Measurements from ENCODE around the gene CCDC3. TPM values are rescaled to one million over a fixed set of nuclear protein-coding genes. Genes with fewer than 3 reads are reported as not detected.

Gene CCDC3
- total RNA-seq, 1 donor from 2014 or later = 6.4 TPM

GRCh38 chr10:12854988-12855387, 146.5 kb downstream of the CCDC3 start:
- intact Hi-C loops (cut with DNase I) = no loop called here
- no peak for DNase-seq (ENCODE audit: low spot score)

GRCh38 chr10:12852687-12853086, 148.8 kb downstream of the CCDC3 start:
- DNase-seq (ENCODE audit: low spot score) = no peak
- intact Hi-C loops (cut with DNase I) = no loop called here

DNA sequence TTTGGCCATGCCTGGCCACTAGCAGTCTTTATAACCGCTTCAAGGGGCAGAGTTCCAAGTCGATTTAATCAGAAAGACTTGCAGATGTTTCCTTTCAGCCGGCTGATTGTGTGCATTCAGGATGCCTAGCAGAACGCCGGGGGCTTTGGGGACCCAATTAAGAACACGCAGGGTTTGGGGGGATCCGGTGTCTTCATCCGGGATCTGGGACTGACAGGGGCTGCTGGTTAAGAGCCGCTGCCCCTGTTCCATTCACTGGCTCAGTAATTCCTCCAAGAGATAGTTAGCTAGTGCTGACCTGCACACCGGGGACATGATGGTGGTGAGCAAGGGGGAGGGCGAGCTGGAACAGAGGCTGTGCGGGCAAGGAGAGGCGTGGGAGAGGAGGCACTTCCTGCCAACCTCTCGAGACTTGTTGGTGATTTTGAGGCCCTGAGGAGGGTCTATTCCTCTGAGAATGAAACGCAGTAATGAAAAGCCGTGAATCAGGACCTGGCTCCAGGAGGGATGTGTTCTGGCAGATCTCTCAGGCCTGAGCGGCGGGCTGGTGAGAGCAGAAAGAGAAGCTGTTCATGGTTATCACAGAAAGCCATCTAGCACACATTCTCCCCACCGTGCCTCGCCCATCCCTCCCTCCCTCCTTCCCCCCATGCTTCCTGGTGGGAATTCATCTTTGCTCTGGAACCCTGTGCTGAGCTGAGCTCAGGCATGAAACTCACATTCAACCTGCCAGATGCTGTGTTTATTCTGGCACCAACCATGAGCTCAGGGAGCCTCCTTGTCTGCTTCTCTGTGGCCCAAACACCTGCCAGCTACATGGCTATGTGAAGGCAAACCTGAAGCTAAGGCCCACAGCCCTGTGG, 152.0 kb downstream of the CCDC3 start:
- no peak for DNase-seq (ENCODE audit: low spot score)
- intact Hi-C loops (cut with DNase I) = no loop called here

- intact Hi-C loops (cut with DNase I) = no loop called here
- DNase-seq (ENCODE audit: low spot score) = no peak
Measured at GRCh38 chr10:12848439-12849173, 152.9 kb downstream of the CCDC3 start.

DNA sequence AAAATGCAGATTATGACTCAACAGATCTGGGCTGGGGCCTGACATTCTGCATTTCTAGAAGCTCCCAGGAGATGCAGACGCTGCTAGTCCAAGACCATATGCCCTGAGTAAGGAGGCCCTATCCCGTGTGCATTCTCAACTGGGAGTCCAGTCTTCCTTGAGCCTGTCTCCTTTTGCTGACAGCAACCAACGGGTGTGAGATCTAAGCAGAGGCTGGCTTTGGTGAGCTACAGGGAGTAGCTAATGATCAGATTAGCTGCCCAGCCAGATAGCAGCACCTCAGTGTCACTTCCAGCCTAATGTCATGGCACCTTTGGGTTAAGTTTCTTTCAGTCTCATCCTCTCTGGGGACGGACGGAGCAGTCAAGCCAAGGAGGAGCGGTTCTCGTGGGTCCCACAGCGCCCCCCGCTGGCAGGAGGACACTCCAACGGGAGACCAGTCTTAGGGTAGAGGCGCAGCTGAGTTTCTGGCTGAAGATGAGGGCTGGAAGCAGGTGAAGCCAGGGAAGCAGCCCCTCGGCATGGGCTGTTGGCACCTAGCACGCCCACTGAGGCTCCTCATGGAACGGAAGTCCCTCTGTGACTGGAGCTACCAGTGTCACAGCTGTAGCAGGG, 154.0 kb downstream of the CCDC3 start:
- no peak for DNase-seq (ENCODE audit: low spot score)
- intact Hi-C loops (cut with DNase I) = no loop called here

- intact Hi-C loops (cut with DNase I) = no loop called here
- DNase-seq (ENCODE audit: low spot score) = no peak
Measured at GRCh38 chr10:12846718-12847117, 154.8 kb downstream of the CCDC3 start.

Other genes with a start within 250 kb of the CCDC3 start
- 126 TPM for gene OPTN, start 98.5 kb upstream of the CCDC3 start, total RNA-seq
- gene MCM10, start 159.8 kb upstream of the CCDC3 start, total RNA-seq = 0.22 TPM
- not detected for gene UCMA, start 232.7 kb upstream of the CCDC3 start, total RNA-seq